ENCODE data around the gene TBC1D22A.
"Not testable (repeated sequence)": the region's sequence is repeated elsewhere in the genome, so short reads cannot be mapped to it uniquely, and the experiment has no call there.

The TBC1D22A gene

GRCh38 chr22:46812788-46813187, 50.3 kb downstream of the TBC1D22A start:
- no peak for DNase-seq (ENCODE audit: low read depth in 2 of 2)

- no peak for DNase-seq (ENCODE audit: low read depth in 2 of 2)
These were observed 51.6 kb downstream of the TBC1D22A start for GRCh38 chr22:46813816-46814597.

- no peak for DNase-seq (ENCODE audit: low read depth in 2 of 2)
These were observed 52.7 kb downstream of the TBC1D22A start for GRCh38 chr22:46815132-46815531.

- no peak for DNase-seq (ENCODE audit: low read depth in 2 of 2)
These were observed 53.1 kb downstream of the TBC1D22A start for GRCh38 chr22:46815559-46815895.

- DNase-seq (ENCODE audit: low read depth in 2 of 2): no peak
These were observed 53.7 kb downstream of the TBC1D22A start for GRCh38 chr22:46815896-46816731.

- not testable (repeated sequence) for DNase-seq (ENCODE audit: low read depth in 2 of 2)
These were observed 54.9 kb downstream of the TBC1D22A start for GRCh38 chr22:46817390-46817789.

- DNase-seq (ENCODE audit: low read depth in 2 of 2): no peak
These were observed 60.8 kb downstream of the TBC1D22A start for GRCh38 chr22:46823248-46823647.

GRCh38 chr22:46823654-46824053, 61.2 kb downstream of the TBC1D22A start:
- no peak for DNase-seq (ENCODE audit: low read depth in 2 of 2)

- no peak for DNase-seq (ENCODE audit: low read depth in 2 of 2)
These were observed 62.0 kb downstream of the TBC1D22A start for GRCh38 chr22:46824344-46824909.

GRCh38 chr22:46824980-46825544, 62.6 kb downstream of the TBC1D22A start:
- no peak for DNase-seq (ENCODE audit: low read depth in 2 of 2)

- no peak for DNase-seq (ENCODE audit: low read depth in 2 of 2)
These were observed 64.1 kb downstream of the TBC1D22A start for GRCh38 chr22:46826438-46827135.

- DNase-seq (ENCODE audit: low read depth in 2 of 2): no peak
These were observed 64.8 kb downstream of the TBC1D22A start for GRCh38 chr22:46827136-46827780.

- DNase-seq (ENCODE audit: low read depth in 2 of 2): no peak
These were observed 65.3 kb downstream of the TBC1D22A start for GRCh38 chr22:46827781-46828180.

GRCh38 chr22:46828323-46828900, 66.0 kb downstream of the TBC1D22A start:
- DNase-seq (ENCODE audit: low read depth in 2 of 2): no peak

- no peak for DNase-seq (ENCODE audit: low read depth in 2 of 2)
These were observed 66.9 kb downstream of the TBC1D22A start for GRCh38 chr22:46829117-46829891.

GRCh38 chr22:46829941-46830715, 67.7 kb downstream of the TBC1D22A start:
- DNase-seq (ENCODE audit: low read depth in 2 of 2): no peak

- no peak for DNase-seq (ENCODE audit: low read depth in 2 of 2)
These were observed 68.4 kb downstream of the TBC1D22A start for GRCh38 chr22:46830841-46831240.

- DNase-seq (ENCODE audit: low read depth in 2 of 2): no peak
These were observed 70.8 kb downstream of the TBC1D22A start for GRCh38 chr22:46833228-46833627.

GRCh38 chr22:46834021-46834737, 71.7 kb downstream of the TBC1D22A start:
- DNase-seq (ENCODE audit: low read depth in 2 of 2): no peak
